Esophagus muscularis mucosa (tissue), 4 donors: ENCODE data around the gene GMPPB. TPM values are rescaled to one million over a fixed set of nuclear protein-coding genes. Genes with fewer than 3 reads are reported as not detected.

Source experiments
- DNase-seq: peaks from one replicate; pipeline ENCODE4 v3.0.0-alpha.2; 2017; ENCODE audit errors: extremely low spot score
- H3K27ac ChIP-seq, 4 donors: fragments of 200-600 bp; sonication (generic); replicated peaks in 1 of 4; 1 replicate in 3 of 4; 2 replicates in 1 of 4; pipeline ENCODE4 v1.5.1; 2016 to 2019; ENCODE audit warnings: mild to moderate bottlenecking in 1 of 4
- H3K27me3 ChIP-seq, 4 donors: fragments of 200-600 bp; sonication (generic); one replicate each; pipeline versions ENCODE4 v1.5.1 to v1.6.0; 2016 to 2019
- H3K36me3 ChIP-seq, 4 donors: fragments of 200-600 bp; sonication (generic); one replicate each; pipeline ENCODE4 v1.5.1; 2016 to 2019
- H3K4me1 ChIP-seq, 4 donors: fragments of 200-600 bp; sonication (generic); one replicate each; pipeline ENCODE4 v1.5.1; 2016 to 2019
- H3K4me3 ChIP-seq, 4 donors: fragments of 200-600 bp; sonication (generic); 1 replicate in 2 of 4; 2 replicates in 2 of 4; pipeline ENCODE4 v1.5.1; 2016 to 2019; ENCODE audit warnings: mild to moderate bottlenecking in 4 of 4, moderate library complexity in 1 of 4
- H3K9me3 ChIP-seq, 4 donors: fragments of 200-600 bp; sonication (generic); 1 replicate in 3 of 4; 2 replicates in 1 of 4; pipeline ENCODE4 v1.5.1; 2016 to 2019
- CTCF ChIP-seq, 3 experiments: fragments of 200-600 bp in 2 of 3; fragments of 450-650 bp in 1 of 3; sonication (generic) in 2 of 3; IDR thresholded peaks; one replicate each; pipeline ENCODE4 v1.5.1; 2017 to 2019; ENCODE audit warnings: antibody characterized with exemption in 3 of 3, mild to moderate bottlenecking in 2 of 3, moderate library complexity in 1 of 3
- EP300 ChIP-seq: sonication (generic); formaldehyde crosslinking; IDR thresholded peaks from one replicate; pipeline ENCODE4 v1.6.1; 2017; ENCODE audit warnings: antibody characterized with exemption
- POLR2A ChIP-seq: fragments of 450-650 bp; IDR thresholded peaks from one replicate; pipeline ENCODE4 v1.6.1; 2017; ENCODE audit warnings: antibody characterized with exemption, moderate library complexity, mild to moderate bottlenecking, low read depth
- POLR2AphosphoS5 ChIP-seq, 2 donors: sonication (generic); formaldehyde crosslinking; IDR thresholded peaks; one replicate each; pipeline ENCODE4 v1.6.1; 2017; ENCODE audit warnings: antibody characterized with exemption in 2 of 2
- WGBS: methylation state at CpG from one replicate; pipeline ENCODE4 v1.1.5; 2018; 5-methylcytosine and 5-hydroxymethylcytosine counted together
- intact Hi-C: fragments of 100-400 bp; cut with DNase I; formaldehyde crosslinking; loops from one replicate; pipeline ENCODE4 v1.15.1; 2023
- total RNA-seq, 4 donors: library from RNA; depleted of rRNA; stranded (reverse); fragments of >200 nt; gene quantifications; one replicate each; pipeline versions ENCODE4 v1.1.0 to v1.2.1, GENCODE V29; 2016

The GMPPB gene
- total RNA-seq, 4 donors from 2014 or later: 12.0 to 18.9 (median 17.6) TPM

GRCh38 chr3:49745986-49746385 lies 22.2 kb upstream of the GMPPB start:
- Histone ChIP-seq H3K4me1 (peaks cover 0 to 25% (median 21%) of the 10 kb centered on the region in 4 donors), H3K27me3 (no peaks in the 10 kb centered on the region), H3K36me3 (peaks cover 0 to 40% (median 31%) of the 10 kb centered on the region in 4 donors), H3K9me3 (no peaks in the 10 kb centered on the region), H3K4me3 (no peak overlapping the region), H3K27ac (no peak overlapping the region)
- 55% methylated on average over 2 of the region's 2 CpGs for WGBS
- TF ChIP-seq CTCF (IDR thresholded peaks at IDR 0.05): peak in 1 of 3 experiments; percentile 15
- no peak for TF ChIP-seq POLR2A
- TF ChIP-seq POLR2AphosphoS5 (IDR thresholded peaks at IDR 0.05): peak in 1 of 2 donors; percentile 8
- no peak for TF ChIP-seq EP300
- intact Hi-C loops: no loop called here
- DNase-seq: no peak

GRCh38 chr3:49740427-49740826 lies 16.7 kb upstream of the GMPPB start:
- intact Hi-C loops: no loop called here
- no peaks in the 10 kb centered on the region for H3K27me3 ChIP-seq
- H3K36me3 ChIP-seq: peaks cover 22 to 55% (median 48%) of the 10 kb centered on the region in 4 donors
- no peak overlapping the region for H3K4me3 ChIP-seq
- no peaks in the 10 kb centered on the region for H3K9me3 ChIP-seq
- peaks cover 0 to under 1% (median 0%) of the 10 kb centered on the region in 4 donors for H3K4me1 ChIP-seq
- no peak overlapping the region for H3K27ac ChIP-seq
- TF ChIP-seq CTCF (IDR thresholded peaks at IDR 0.05) (no peak), POLR2AphosphoS5 (IDR thresholded peaks at IDR 0.05) (no peak), EP300 (no peak), POLR2A (no peak)
- no peak for DNase-seq

- TF ChIP-seq EP300: no peak
- no peak for TF ChIP-seq CTCF (IDR thresholded peaks at IDR 0.05)
- no peak for TF ChIP-seq POLR2AphosphoS5 (IDR thresholded peaks at IDR 0.05)
- no peak for TF ChIP-seq POLR2A
Measured at GRCh38 chr3:49738067-49738713, 14.4 kb upstream of the GMPPB start.

GRCh38 chr3:49734752-49735151 lies 11.0 kb upstream of the GMPPB start:
- peaks cover 53 to 95% (median 77%) of the 10 kb centered on the region in 4 donors for H3K36me3 ChIP-seq
- H3K4me3 ChIP-seq: no peak overlapping the region
- H3K4me1 ChIP-seq: no peaks in the 10 kb centered on the region
- DNase-seq: no peak
- H3K27me3 ChIP-seq: no peaks in the 10 kb centered on the region
- 95% methylated on average over 6 of the region's 6 CpGs for WGBS
- intact Hi-C loops: no loop called here
- H3K9me3 ChIP-seq: no peaks in the 10 kb centered on the region
- no peak overlapping the region for H3K27ac ChIP-seq
- TF ChIP-seq POLR2A (no peak), EP300 (no peak), POLR2AphosphoS5 (IDR thresholded peaks at IDR 0.05) (no peak), CTCF (IDR thresholded peaks at IDR 0.05) (no peak)

More at GRCh38 chr3:49738067-49738713, 14.4 kb upstream of the GMPPB start:
- Histone ChIP-seq H3K4me3 (no peak overlapping the region), H3K27me3 (no peaks in the 10 kb centered on the region), H3K9me3 (no peaks in the 10 kb centered on the region), H3K4me1 (no peaks in the 10 kb centered on the region), H3K27ac (no peak overlapping the region), H3K36me3 (peaks cover 35 to 73% (median 59%) of the 10 kb centered on the region in 4 donors)
- WGBS: 87% methylated on average over 11 of the region's 11 CpGs
- intact Hi-C loops: no loop called here
- no peak for DNase-seq

GRCh38 chr3:49733551-49733950 lies 9.8 kb upstream of the GMPPB start:
- TF ChIP-seq EP300: no peak
- TF ChIP-seq POLR2A: no peak
- no peak for TF ChIP-seq CTCF (IDR thresholded peaks at IDR 0.05)
- TF ChIP-seq POLR2AphosphoS5 (IDR thresholded peaks at IDR 0.05): no peak
- peaks cover 53 to 99% (median 79%) of the 10 kb centered on the region in 4 donors for H3K36me3 ChIP-seq
- intact Hi-C loops: no loop called here

More at GRCh38 chr3:49733551-49733950, 9.8 kb upstream of the GMPPB start:
- Histone ChIP-seq H3K4me1 (no peaks in the 10 kb centered on the region), H3K27me3 (no peaks in the 10 kb centered on the region), H3K9me3 (no peaks in the 10 kb centered on the region), H3K4me3 (no peak overlapping the region), H3K27ac (no peak overlapping the region)
- 86% methylated on average over 1 of the region's 1 CpG for WGBS
- DNase-seq: no peak
